ENCODE measurements around the gene SMIM43. TPM values are rescaled to one million over a fixed set of nuclear protein-coding genes. Genes with fewer than 3 reads are reported as not detected.

SMIM43 gene
- 1 to 10 TPM in 1 of 3 donors, not detected in 2; 1.0 TPM for total RNA-seq
- long read RNA-seq, donor 1, partial matches to known transcripts: 0 of 1 reads
- long read RNA-seq, donor 1, other reads (novel, unspliced or antisense): 0 of 1 reads
- long read RNA-seq, donor 2: 0 reads

DNA sequence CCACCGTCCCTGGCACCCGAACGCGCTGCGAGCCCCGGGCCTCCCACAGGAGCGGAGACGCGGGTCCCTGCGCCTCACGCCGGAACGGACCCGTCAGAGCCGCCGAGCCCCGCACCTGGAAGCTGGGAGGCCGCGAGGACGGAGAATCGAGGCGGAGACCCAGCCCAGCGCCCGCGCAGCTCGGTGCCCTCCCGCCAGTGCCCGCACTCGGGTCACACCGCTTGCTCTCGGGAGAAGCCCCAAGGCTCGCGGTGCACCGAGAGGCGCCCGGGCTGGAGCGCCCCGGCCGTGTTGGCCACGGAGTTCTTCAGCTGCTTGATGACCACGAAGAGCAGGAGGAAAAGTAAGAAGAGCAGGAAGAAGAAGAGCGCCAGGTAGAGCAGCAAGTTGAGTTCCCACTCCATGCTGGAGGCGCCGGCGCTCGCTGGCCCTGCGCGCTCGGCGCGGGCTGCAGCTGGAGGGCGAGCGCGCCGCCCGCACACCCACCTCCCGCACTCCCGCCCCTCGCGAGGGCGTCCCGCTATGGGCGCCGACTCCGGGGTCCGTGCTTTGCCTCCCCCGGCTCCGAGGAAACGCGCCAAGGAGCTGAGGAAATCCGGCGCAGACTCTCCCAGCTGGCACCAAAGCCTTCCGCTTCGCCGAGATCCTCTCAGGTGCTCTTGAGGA is at the start of gene SMIM43:
Gene SMIM43 (minus strand): TSS at position 463 of the 666 bp plus-strand sequence. CDS start 59 bp downstream, at position 404.
- peak; percentile 18 for ATAC-seq
- no peak within 1 kb of the TSS for H3K4me3 ChIP-seq
- no peaks in the 10 kb centered on the region for H3K9me3 ChIP-seq
- DNase-seq: no peak
- H3K4me1 ChIP-seq (ENCODE audit: low read depth): peaks cover 4% of the 10 kb centered on the region
- intact Hi-C loops (cut with DNase I, micrococcal nuclease): no loop called here
- TF ChIP-seq, protein P1, sequence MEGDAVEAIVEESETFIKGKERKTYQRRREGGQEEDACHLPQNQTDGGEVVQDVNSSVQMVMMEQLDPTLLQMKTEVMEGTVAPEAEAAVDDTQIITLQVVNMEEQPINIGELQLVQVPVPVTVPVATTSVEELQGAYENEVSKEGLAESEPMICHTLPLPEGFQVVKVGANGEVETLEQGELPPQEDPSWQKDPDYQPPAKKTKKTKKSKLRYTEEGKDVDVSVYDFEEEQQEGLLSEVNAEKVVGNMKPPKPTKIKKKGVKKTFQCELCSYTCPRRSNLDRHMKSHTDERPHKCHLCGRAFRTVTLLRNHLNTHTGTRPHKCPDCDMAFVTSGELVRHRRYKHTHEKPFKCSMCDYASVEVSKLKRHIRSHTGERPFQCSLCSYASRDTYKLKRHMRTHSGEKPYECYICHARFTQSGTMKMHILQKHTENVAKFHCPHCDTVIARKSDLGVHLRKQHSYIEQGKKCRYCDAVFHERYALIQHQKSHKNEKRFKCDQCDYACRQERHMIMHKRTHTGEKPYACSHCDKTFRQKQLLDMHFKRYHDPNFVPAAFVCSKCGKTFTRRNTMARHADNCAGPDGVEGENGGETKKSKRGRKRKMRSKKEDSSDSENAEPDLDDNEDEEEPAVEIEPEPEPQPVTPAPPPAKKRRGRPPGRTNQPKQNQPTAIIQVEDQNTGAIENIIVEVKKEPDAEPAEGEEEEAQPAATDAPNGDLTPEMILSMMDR (IDR thresholded peaks at IDR 0.05): no peak
- H3K36me3 ChIP-seq (ENCODE audit: low read depth): no peaks in the 10 kb centered on the region

DNA sequence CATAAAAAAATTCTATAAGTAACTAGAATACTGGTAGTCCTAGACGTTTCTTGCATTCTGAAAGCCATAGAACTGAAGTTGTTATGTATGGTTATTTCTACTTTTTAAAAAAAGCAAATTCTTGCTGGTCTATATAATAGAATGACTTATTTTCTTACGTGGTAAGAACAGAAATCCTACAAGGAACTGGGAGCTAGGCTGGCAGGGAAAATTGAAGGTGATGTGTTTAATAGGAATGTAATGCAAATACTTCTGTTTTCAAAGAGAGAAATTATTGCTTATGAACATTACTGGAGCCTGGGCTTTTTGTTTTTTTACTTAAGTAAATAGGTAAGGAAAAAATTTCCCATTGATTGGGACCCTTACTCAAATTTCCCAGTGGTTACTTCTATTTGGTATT is 49.8 kb upstream of the SMIM43 start:
- DNase-seq: no peak
- no peaks in the 10 kb centered on the region for H3K4me1 ChIP-seq (ENCODE audit: low read depth)
- no peak for ATAC-seq
- no peaks in the 10 kb centered on the region for H3K9me3 ChIP-seq
- TF ChIP-seq, protein P1 (IDR thresholded peaks at IDR 0.05): no peak
- intact Hi-C loops (cut with DNase I, micrococcal nuclease): no loop called here
- no peaks in the 10 kb centered on the region for H3K36me3 ChIP-seq (ENCODE audit: low read depth)
- H3K4me3 ChIP-seq: no peak overlapping the region

DNA sequence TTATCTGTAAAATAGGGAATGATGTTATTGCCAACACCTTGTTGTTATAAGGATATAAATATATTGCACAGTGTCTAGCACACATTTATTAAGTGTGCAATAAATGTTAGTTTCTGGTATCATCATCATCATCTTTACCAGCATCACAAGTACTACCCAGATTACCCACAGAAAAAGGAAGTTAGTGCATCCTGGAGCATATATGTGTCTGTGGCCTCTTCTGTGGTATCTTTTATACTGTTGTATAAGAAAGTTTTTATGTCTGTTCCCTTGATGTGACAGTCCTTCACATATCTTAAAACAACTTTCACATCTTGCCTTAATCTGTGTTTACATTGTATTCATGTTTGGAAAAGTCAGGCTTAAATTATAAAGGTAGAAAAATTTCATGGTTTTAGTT is 46.2 kb upstream of the SMIM43 start:
- intact Hi-C loops (cut with DNase I, micrococcal nuclease): no loop called here
- ATAC-seq: no peak
- Histone ChIP-seq H3K36me3 (ENCODE audit: low read depth) (no peaks in the 10 kb centered on the region), H3K4me1 (ENCODE audit: low read depth) (no peaks in the 10 kb centered on the region), H3K4me3 (no peak overlapping the region), H3K9me3 (no peaks in the 10 kb centered on the region)
- TF ChIP-seq, protein P1 (IDR thresholded peaks at IDR 0.05): no peak
- no peak for DNase-seq

DNA sequence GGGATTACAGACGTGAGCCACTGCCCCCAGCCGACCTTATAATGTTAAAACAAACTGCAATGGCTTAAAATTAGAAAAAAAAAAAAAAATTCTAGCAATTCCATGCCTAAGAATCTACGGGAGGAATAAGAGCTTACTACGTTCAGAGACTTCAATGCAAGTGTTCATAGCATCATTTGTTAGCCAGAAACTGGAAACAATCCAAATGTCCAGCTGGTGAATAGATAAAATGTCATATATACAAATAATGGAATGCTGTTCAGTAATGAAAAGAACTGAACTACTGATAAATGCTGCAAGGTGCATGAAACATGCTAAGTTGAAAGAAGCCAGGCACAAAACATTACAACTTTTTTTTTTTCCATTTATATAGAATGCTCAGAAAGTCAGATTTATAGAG is 41.4 kb upstream of the SMIM43 start:
- Histone ChIP-seq H3K9me3 (no peaks in the 10 kb centered on the region), H3K4me1 (ENCODE audit: low read depth) (no peaks in the 10 kb centered on the region), H3K36me3 (ENCODE audit: low read depth) (no peaks in the 10 kb centered on the region), H3K4me3 (no peak overlapping the region)
- DNase-seq (no peak), ATAC-seq (no peak)
- intact Hi-C loops (cut with DNase I, micrococcal nuclease): no loop called here
- TF ChIP-seq, protein P1 (IDR thresholded peaks at IDR 0.05): no peak

DNA sequence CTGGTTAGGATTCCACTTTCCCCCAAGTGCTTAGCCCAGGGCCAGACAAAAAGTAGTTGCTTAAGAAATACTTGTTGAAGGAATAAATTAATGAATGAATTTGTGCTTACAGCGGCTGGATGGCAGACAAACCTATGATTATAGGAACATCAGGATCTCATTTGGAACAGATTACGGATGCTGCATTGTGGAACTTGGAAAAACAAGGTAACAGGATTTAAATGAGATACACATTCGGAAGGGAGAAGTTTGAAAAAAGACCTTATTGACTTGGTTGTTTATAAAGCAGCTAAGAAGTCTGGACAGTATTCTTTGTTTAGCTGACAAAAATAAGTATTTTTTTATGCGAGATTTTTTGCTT is 36.7 kb upstream of the SMIM43 start:
- TF ChIP-seq, protein P1 (IDR thresholded peaks at IDR 0.05): no peak
- H3K4me3 ChIP-seq: peak overlapping the region; percentile 74
- H3K9me3 ChIP-seq: no peaks in the 10 kb centered on the region
- H3K36me3 ChIP-seq (ENCODE audit: low read depth): no peaks in the 10 kb centered on the region
- ATAC-seq (no peak), DNase-seq (no peak)
- intact Hi-C loops (cut with DNase I, micrococcal nuclease): no loop called here
- H3K4me1 ChIP-seq (ENCODE audit: low read depth): no peaks in the 10 kb centered on the region

All from mucosa of descending colon (tissue), 3 donors.